Fibroblast of upper back skin (primary cell): ENCODE measurements around the gene EFCAB5.
"Not testable (repeated sequence)": the region's sequence is repeated elsewhere in the genome, so short reads cannot be mapped to it uniquely, and the experiment has no call there.

Experiments
- DNase-seq: peaks from one replicate; pipeline ENCODE4 v3.0.0-alpha.2; 2013

The EFCAB5 gene

DNA sequence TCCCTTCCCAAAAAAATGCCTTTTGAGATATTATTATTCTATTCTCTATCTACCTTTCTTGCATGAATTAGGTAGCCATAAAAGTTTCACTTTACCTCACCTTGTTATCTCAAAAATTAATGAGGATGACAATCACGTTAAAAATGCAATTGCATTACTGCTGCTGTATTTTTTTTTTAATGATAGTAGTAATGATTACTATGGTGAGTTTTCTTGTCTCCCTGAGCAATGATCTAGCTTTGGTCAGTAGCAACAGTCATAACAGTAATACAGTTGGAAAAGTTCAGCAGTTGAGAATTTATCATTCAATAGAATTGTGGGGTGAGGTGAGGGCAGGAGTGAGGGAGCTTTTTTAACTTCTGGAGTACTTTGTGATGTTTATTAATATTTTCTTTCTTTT, at the start of gene EFCAB5:
TSS of gene EFCAB5 (plus strand) at position 301 of the 400 bp plus-strand sequence. CDS start 163 bp downstream, outside the sequence.
- DNase-seq, result no peak

DNA sequence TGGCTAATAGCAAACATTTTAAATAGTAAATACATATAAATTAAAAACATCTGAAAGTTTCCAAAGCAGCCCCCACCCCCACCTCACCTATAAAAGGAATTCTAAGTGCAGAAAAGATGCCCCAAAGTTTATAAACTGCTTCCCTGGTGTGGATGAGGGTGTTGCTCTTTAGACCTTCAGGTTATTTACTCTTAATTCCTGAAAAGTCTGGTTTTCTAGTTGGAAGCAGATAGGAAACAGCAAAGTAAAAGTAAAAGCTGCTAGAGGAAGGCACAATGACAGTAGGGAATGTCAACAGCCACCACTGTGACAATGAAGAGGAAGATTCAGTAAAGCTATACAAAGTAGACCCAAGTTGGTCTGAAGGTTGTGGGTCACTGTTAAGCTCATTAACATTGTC, 49.2 kb upstream of the EFCAB5 start:
- DNase-seq, result no peak

GRCh38 chr17:29897136-29897535, 44.3 kb upstream of the EFCAB5 start:
- not testable (repeated sequence) for DNase-seq

GRCh38 chr17:29903471-29903870, 38.0 kb upstream of the EFCAB5 start:
- DNase-seq, result no peak

DNA sequence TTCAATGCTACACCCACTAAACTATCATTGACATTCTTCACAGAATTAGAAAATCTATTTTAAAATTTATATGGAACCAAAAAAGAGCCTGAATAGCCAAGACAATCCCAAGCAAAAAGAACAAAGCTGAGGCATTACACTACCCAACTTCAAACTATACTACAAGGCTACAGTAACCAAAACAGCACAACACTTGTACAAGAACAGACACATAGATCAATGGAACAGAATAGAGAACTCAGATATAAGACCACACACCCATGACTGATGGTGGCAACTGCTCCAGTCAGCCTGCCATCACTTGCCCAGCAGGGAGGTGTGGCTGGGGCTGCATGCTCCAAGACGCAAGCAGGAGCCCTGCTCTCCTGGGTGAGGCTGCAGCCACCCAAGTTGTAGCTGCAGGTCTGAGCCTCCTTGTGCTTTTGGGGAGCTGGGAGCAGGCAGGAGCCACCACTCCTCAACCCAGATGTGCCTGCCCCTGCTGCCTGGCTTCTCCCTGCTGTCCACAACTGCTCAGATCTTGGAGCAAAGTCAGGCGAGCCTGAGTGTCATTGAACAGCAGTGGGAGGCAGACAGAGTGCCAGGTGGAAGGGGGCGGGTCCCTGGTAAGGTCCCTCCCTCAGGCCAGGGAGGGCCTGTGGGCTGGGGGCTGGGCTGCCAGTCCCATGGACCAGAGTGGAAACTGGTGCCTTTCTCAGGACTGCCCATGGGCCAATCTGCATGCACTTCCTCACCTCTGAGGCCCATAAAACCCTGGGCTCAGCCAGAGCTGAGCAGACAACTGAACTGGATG, 36.2 kb upstream of the EFCAB5 start:
- DNase-seq, result no peak

- DNase-seq, result no peak
Observed at GRCh38 chr17:29905879-29906167, 35.6 kb upstream of the EFCAB5 start.

DNA sequence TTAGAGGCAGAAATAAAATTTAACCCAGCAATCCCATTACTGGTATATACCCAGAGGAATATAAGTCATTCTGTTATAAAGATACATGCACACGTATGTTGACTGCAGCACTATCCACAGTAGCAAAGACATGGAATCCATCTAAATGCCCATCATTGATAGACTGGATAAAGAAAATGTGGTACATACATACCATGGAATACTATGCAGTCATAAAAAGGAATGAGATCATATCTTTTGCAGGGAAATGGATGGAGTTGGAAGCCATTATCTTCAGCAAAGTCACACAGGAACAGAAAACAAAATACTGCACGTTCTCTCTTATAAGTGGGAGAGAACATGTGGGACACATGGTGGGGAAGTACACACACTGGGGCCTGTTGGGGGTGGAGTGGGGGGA, 34.5 kb upstream of the EFCAB5 start:
- DNase-seq, result no peak

GRCh38 chr17:29909236-29910003, 32.0 kb upstream of the EFCAB5 start:
- DNase-seq, result peak; percentile 6

DNA sequence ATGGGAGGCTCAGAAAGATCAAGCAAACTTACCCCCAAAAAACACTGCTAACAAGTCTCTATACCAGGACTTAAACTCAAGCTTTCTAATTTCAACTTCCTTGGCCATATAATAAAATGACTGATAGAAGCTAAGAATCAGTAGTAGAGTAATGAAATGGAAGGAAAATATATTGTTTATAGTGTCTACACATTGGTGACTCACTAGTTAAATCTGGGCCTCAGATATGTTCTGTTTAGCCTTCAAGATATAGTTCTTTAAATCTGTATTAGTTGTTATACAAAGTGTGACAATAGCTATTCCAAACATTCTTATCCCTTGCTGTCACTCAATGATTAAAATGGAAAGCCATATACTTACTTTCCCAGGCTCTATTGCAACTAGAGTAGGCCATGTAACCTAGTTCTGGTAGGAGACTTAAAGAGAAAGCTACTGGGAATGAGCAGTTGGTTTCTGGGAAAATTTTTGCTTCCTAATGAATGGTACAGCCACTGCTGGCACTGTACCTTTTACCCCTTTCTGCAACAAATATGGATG, 29.7 kb upstream of the EFCAB5 start:
- no peak for DNase-seq

DNA sequence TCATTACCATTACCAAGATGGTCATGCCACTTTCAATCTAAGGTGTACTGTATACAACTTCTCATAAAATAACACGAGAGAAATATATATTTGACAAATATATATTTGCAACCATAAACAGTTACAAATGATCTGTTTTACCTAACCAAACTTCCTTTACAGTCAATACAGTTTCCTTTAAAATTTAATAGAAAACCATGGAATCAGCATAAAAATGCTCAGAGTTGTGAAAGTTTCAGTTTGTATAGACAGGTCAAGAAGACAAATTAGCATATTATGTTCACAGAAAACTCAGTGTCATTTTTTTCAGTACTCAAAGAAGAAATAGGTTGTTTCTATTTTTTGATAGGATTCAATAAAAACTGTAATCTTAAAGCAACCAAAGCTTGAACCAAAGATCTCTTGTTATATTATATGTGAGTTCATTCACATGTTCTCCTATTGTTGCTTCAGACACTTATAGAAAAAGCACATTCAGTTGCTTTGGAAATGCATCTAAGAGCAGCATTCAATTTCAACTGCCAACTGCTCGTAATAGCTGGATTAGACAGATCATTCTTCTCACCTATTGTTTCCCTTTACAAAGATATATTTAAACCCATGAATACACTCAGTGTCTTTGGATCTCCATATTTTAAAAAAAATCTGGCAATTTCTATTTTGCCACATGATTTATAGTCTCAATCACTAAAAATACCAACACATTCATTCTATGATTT, 26.5 kb upstream of the EFCAB5 start:
- no peak for DNase-seq

- DNase-seq, result no peak
Observed at GRCh38 chr17:29918016-29918415, 23.4 kb upstream of the EFCAB5 start.

DNA sequence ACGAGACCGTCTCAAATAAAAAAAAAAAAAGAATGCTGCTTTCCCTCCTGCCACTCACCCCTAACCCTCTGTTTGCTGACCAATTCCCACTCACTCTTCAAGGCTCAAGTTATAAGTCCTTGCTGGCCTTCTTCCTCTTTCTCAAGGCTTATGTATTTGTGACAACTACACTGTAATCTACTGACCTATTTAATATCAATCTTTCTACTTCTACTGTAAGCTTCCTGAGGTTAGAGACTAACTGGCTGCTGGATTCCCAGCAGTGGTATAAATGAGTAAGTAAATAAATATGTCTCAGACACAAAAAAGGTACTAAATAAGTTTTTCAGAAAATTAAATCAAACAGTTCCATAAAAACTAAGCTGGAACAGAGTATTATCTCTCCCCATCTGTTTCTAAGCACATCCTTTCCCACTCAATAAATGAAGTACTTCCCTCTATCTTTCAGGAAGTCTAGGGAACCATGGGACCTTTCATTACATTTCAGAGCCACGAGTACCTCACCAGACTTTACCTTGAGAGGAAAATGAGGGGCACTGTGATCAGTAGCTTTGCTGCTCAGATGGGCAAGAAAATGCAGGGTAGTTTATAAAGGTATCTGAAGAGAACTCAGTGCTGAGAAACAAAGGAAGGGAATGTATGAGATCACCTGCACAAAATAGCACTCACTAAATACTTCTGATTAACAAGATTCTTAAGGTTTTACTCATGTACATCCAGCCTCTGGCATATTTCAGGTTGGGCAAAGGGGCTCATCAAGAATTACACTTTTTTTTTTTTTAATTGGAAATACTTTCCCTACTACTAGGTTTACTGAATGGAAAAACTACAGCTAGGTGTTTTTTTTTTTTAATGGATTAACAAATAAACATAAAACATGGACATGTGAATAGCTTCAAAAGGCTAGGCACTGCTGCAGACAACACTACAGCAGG, 22.2 kb upstream of the EFCAB5 start:
- DNase-seq, result peak; percentile 63

- DNase-seq, result no peak
Observed at GRCh38 chr17:29924786-29925185, 16.6 kb upstream of the EFCAB5 start.

DNA sequence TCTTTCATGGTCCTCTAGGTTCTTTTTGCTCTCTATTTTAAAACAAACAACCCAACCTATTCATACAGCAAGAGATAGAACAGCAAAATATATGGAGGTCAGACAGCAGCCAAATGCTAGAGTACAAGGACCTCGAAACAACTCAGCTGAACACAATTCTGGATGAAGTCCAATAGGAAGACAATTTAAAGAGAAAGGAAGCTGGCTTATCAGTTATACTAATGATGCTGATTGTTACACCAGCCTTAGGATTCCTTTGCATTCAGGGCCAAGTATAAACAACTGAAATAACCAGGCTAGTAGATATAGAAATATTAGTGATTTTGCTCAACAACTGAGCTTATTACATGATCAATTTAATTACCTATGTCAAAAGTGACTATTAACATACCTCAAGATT, 13.9 kb upstream of the EFCAB5 start:
- no peak for DNase-seq

GRCh38 chr17:29929006-29929532, 12.4 kb upstream of the EFCAB5 start:
- peak; percentile 19 for DNase-seq

- DNase-seq, result peak; percentile 84
Observed at GRCh38 chr17:29929533-29930408, 11.7 kb upstream of the EFCAB5 start, which contains the start of gene SSH2. SSH2 (minus strand) TSS chr17:29930228; CDS start chr17:29930000, 228 bp downstream.

GRCh38 chr17:29930409-29931010, 10.9 kb upstream of the EFCAB5 start:
- DNase-seq, result no peak

GRCh38 chr17:29931231-29931932, 10.1 kb upstream of the EFCAB5 start:
- DNase-seq, result peak; percentile 80

GRCh38 chr17:29933379-29933778, 8.1 kb upstream of the EFCAB5 start:
- DNase-seq, result peak; percentile 22

DNA sequence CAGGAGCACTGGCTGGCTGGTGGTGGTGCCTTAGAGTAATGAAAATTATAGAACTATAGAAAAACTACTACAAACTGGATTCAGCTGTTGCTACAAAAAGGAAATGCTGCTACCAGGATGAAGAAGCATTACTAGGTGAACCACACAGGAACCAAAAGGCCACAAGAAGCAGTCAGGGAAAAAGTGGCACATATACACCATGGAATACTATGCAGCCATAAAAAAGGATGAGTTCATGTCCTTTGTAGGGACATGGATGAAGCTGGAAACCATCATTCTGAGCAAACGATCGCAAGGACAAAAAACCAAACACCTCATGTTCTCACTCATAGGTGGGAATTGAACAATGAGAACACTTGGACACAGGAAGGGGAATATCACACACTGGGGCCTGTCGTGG, 5.5 kb upstream of the EFCAB5 start:
- not testable (repeated sequence) for DNase-seq
